Endometrium (tissue), 2 donors: ENCODE results near the gene SPDL1.
"Not testable (repeated sequence)": the region's sequence is repeated elsewhere in the genome, so short reads cannot be mapped to it uniquely, and the experiment has no call there.

Experiments
- FAIRE-seq: peaks from 2 replicates; lab custom pipeline; 2012; peaks lifted over from hg19 to GRCh38; lab: Jason Lieb, UNC
- donor health status: control.
- donor health status: control.

Gene SPDL1

DNA sequence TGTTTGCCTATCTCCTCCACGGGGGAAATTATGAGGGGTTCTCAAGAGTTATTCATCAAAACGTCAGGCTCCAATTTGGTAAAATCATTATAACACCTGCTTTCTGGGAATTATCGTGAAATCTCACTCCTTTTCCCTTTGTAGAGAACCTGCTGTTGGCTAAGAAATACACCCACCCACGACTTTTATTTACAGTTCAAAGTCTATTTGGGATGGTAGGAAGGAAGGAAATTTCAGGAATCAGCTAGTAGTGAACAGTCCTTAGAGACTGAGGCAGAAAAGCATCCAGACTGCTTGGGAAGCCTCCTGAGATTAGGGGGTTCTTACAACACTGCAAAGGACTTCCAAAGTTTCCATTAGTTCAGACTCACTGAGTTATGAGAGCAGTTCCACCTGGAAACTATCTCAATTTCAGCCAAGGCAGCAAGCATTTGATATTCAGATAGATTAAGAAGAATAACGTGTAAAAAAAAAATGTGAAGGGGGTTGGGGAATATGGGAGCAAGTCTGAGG is 9.4 kb upstream of the SPDL1 start:
- no peak for FAIRE-seq

GRCh38 chr5:169576181-169576598 is 7.4 kb upstream of the SPDL1 start:
- no peak for FAIRE-seq

- no peak for FAIRE-seq
Observed at GRCh38 chr5:169577951-169578350, 5.6 kb upstream of the SPDL1 start.

GRCh38 chr5:169580964-169581363 is 2.6 kb upstream of the SPDL1 start:
- FAIRE-seq: no peak

GRCh38 chr5:169581580-169582227 is 1.9 kb upstream of the SPDL1 start:
- FAIRE-seq: no peak

GRCh38 chr5:169583101-169583423 is 511 bp upstream of the SPDL1 start:
- no peak for FAIRE-seq

- no peak for FAIRE-seq
Observed at GRCh38 chr5:169584998-169585451, 1.5 kb downstream of the SPDL1 start.

GRCh38 chr5:169590602-169591001 is 7.0 kb downstream of the SPDL1 start:
- FAIRE-seq: no peak

DNA sequence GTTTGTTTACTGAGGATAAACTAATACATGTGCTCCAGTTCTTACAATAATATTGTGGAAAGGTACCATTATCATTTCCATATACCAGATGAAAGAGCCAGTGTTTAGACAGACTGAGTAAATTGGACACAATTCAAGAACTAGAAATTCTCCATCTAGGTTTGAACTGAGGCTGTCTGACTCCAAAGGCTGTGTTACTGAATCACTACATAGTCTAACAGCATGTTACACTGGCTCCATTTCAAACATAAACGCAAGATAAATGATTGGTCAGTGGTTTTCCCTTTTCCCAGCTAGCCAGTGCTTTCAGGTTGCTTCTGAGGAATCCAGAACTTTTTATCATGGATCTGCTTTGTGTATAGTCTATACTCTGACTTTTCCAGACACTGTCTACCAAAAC is 8.1 kb downstream of the SPDL1 start:
- no peak for FAIRE-seq

DNA sequence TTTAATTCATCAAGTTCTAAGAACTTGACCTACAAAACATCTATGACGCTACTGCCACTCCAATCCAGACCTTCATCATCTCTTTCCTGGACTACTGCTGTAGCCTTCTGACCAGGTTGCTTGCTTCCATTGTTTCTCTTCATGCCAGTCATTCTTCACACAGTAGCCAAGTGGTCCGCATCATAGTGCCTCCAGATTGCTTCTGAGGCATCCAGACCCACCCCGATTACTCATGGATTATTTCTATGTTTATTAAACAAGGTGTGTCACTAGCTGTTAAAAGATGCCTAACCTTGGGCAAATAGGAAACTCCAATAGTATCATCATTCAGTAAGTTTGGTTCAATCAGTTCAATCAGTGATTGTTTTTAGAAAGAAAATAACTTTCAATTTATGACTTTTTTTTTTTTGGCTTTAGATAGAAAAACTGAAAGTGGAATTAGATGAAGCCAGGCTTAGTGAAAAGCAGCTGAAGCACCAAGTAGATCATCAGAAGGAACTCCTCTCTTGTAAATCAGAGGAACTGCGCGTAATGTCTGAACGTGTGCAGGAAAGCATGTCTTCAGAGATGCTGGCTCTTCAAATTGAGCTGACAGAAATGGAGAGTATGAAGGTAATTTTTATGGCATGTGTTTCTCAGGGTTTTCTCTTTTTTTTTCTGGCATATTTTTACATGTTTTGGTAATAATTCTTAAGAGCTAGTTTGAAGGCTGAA is 9.5 kb downstream of the SPDL1 start:
- FAIRE-seq: no peak

DNA sequence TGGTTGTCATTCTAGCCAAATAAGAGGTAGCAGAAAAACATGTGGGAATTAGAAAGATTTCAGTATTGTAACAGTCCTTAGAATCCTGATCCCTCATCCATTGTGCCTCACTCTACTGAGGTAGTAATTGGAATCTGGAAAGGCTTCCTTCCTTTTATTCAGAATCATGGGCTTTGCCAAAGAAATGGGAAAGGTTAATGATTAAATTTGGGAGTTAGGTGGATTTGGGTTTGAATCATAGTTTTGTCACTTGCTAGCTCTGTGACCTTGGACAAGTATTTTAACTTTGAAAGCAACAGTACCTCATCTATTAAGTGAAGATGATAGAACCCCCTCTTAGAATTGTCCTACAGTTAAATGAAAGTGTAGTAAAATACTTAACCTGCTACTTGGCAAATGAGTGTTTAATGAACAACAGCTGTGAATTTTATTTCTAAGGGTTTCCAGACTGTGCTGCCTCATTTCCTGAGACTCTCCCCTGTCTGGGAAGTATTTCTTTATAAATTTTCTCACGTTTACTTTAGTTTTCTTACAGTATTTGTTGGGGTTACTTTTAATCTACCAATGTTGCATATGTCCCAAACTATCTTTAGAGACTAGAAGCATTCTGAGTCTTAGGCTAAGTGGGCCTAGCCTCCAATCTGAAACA is 11.7 kb downstream of the SPDL1 start:
- FAIRE-seq: no peak

DNA sequence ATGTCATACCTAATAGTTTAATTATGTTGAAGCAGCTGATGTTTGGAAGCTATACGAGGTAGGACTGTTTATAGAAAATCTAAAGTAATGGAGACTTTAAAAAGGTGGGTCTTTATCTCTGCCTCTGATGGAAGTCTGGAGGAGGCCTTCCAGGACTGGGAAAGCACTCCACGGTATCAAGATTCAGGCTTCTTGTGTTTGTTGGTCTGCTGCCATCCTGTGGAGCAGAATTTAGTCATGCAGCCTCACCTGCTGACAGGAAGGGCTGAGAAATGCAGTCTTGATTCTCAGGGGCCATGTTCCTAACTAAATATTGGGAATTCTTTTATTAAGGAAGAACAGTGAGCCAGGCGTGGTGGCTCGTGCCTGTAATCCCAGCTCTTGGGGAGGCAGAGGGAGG is 15.9 kb downstream of the SPDL1 start:
- FAIRE-seq: no peak

DNA sequence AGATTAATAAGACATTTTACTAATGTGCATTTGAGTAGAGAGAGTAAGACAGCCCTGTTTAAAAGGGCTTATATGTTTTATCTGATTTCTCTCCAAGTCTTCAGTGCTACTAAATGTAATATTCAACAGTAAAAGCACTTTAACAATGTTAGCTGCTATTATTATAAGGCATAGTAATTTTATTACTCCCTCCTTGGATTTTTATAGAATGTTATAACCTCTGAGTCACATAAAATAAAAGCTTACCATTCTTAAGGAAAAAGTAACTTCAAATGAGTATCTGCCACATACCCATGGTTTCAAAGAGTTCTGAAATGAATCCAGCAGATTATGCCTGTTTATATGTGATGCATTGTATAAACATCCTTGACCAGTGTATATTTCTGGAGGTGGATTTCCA is 19.0 kb downstream of the SPDL1 start:
- no peak for FAIRE-seq

- no peak for FAIRE-seq
Observed at GRCh38 chr5:169606279-169606678, 22.7 kb downstream of the SPDL1 start.

- no peak for FAIRE-seq
Observed at GRCh38 chr5:169607882-169608281, 24.3 kb downstream of the SPDL1 start.

DNA sequence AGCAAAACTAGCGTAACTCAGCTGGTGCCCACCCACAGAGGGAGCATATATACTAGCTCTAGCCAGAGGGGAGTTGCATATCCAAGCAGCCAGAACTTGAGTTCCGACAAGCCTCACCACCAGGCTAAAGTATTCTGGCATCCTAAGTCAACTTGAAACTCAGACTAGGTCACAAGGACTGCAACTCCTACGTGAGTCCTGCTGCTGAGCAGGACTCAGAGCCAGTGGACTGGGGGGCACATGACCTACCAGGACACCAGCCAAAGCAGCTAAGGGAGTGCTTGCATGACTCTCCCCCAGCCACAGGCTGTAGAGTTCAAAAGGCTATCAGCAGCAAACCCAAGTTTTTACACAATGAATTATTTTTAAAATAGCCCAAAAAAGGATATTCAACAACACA is 26.1 kb downstream of the SPDL1 start:
- FAIRE-seq: no peak

DNA sequence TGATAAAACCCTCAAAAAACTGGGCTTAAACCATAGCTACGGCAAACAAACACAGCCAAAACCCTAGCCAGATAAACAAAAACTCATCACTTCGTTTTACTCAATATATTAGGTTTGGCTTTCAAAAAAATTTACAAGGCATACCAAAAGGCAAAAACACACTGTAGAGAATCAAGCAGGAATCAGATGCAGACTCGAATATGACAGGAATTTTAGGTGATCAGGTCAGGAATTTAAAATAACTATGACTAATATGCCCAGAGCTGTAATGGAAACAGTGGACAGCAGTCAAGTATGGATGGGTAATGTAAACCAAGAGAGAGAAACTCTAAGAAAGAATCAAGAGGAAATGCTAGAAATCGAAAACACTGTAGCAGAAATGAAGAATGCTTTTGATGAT is 27.0 kb downstream of the SPDL1 start:
- no peak for FAIRE-seq

DNA sequence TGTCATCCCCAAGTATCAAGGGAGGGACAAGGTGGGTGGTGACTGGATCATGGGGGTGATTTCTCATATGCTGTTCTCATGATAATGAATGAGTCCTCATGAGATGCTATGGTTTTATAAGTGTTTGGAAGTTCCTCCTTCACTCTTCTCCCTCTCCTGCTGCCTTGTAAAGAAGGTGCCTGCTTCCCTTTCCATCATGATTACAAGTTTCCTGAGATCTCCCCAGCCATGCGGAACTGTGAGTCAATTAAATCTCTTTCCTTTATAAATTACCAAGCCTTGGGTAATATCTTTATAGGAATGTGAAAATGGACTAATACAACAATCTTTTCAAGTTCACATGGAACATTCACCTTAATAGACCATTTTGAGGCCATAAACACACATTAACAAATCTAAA is 32.0 kb downstream of the SPDL1 start:
- FAIRE-seq: no peak

GRCh38 chr5:169624307-169624706 is 40.7 kb downstream of the SPDL1 start:
- not testable (repeated sequence) for FAIRE-seq

DNA sequence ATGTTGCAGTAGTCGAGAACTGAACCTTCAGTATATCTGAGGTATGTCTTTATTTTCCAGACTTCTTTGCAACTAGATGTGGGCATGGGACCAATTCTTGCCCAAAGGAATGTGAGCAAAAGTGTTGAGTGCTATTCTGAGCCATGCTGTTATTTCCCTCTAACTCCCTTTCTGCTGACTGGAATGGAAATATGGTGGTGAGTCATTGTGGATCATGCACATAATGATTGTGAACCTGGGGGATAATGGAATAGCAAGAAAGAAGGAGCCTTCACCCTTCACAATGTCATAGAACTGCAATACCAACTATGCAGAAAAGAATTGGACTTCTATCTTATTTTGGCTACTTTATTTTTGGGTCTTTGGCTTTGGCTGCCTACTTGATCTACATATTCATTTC is 43.2 kb downstream of the SPDL1 start:
- FAIRE-seq: no peak

GRCh38 chr5:169627551-169627950 is 44.0 kb downstream of the SPDL1 start:
- FAIRE-seq: no peak

- FAIRE-seq: no peak
Observed at GRCh38 chr5:169628892-169629291, 45.3 kb downstream of the SPDL1 start.

GRCh38 chr5:169629847-169630548 is 46.4 kb downstream of the SPDL1 start:
- FAIRE-seq: no peak
